H9 (cell line): ENCODE measurements around the gene TMEM108. TPM values are rescaled to one million over a fixed set of nuclear protein-coding genes. Genes with fewer than 3 reads are reported as not detected.

Source experiments
- DNase-seq: peaks from one replicate; pipeline ENCODE4 v3.0.0-alpha.2; 2017
- H2AFZ ChIP-seq: one replicate; pipeline ENCODE4 v1.6.1; 2013; ENCODE audit warnings: mild to moderate bottlenecking, low read length, control low read depth, moderate library complexity
- H2AK5ac ChIP-seq: 2 replicates; pipeline ENCODE4 v1.6.1; 2013; ENCODE audit warnings: low read length, control low read depth, mixed read lengths; ENCODE audit not compliant: insufficient read length
- H2BK120ac ChIP-seq: one replicate; pipeline ENCODE4 v1.6.1; 2013; ENCODE audit warnings: low read depth, mild to moderate bottlenecking, low read length, control low read depth, inconsistent platforms; ENCODE audit not compliant: poor library complexity, severe bottlenecking
- H2BK12ac ChIP-seq: 2 replicates; pipeline ENCODE4 v1.6.1; 2013; ENCODE audit warnings: low read length, control low read depth, mixed read lengths, low read depth; ENCODE audit not compliant: insufficient read length
- H2BK15ac ChIP-seq: 2 replicates; pipeline ENCODE4 v1.6.1; 2013; ENCODE audit warnings: low read depth, low read length, control low read depth
- H2BK20ac ChIP-seq: one replicate; pipeline ENCODE4 v1.6.1; 2013; ENCODE audit warnings: low read depth, mild to moderate bottlenecking, low read length, control low read depth, inconsistent platforms; ENCODE audit not compliant: poor library complexity, severe bottlenecking
- H2BK5ac ChIP-seq: 2 replicates; pipeline ENCODE4 v1.6.1; 2013; ENCODE audit warnings: low read length, control low read depth, mixed read lengths; ENCODE audit not compliant: insufficient read length
- H3K14ac ChIP-seq: 2 replicates; pipeline ENCODE4 v1.6.1; 2013; ENCODE audit warnings: low read length, control low read depth; ENCODE audit not compliant: insufficient read depth
- H3K18ac ChIP-seq: 2 replicates; pipeline ENCODE4 v1.6.1; 2013; ENCODE audit warnings: low read depth, mild to moderate bottlenecking, mixed read lengths, low read length, control low read depth; ENCODE audit not compliant: insufficient read length
- H3K23ac ChIP-seq: 2 replicates; pipeline ENCODE4 v1.6.1; 2013; ENCODE audit warnings: low read length, control low read depth, mixed read lengths, low read depth; ENCODE audit not compliant: insufficient read length
- H3K23me2 ChIP-seq: 2 replicates; pipeline ENCODE4 v1.6.1; 2013; ENCODE audit warnings: low read depth, mild to moderate bottlenecking, mixed read lengths, low read length, control low read depth; ENCODE audit not compliant: insufficient read length, poor library complexity, severe bottlenecking
- H3K27ac ChIP-seq: 2 replicates; pipeline ENCODE4 v1.5.1; 2013; ENCODE audit warnings: low read length, control low read depth, mixed read lengths, low read depth; ENCODE audit not compliant: insufficient read length
- H3K27me3 ChIP-seq: 2 replicates; pipeline ENCODE4 v1.6.1; 2013; ENCODE audit warnings: low read length, control low read depth, inconsistent platforms; ENCODE audit not compliant: insufficient read depth
- H3K4ac ChIP-seq: 2 replicates; pipeline ENCODE4 v1.6.1; 2013; ENCODE audit warnings: low read depth, mild to moderate bottlenecking, control low read depth, inconsistent platforms, low read length, moderate library complexity
- H3K4me1 ChIP-seq: 2 replicates; pipeline ENCODE4 v1.6.1; 2013; ENCODE audit warnings: low read length, control low read depth, inconsistent platforms; ENCODE audit not compliant: insufficient read depth
- H3K4me2 ChIP-seq: 2 replicates; pipeline ENCODE4 v1.6.1; 2013; ENCODE audit warnings: low read length, control low read depth, mixed read lengths; ENCODE audit not compliant: insufficient read length, insufficient read depth
- H3K56ac ChIP-seq: 2 replicates; pipeline ENCODE4 v1.6.1; 2013; ENCODE audit warnings: low read depth, mild to moderate bottlenecking, mixed read lengths, low read length, control low read depth; ENCODE audit not compliant: insufficient read length
- H3K79me1 ChIP-seq: 2 replicates; pipeline ENCODE4 v1.6.1; 2013; ENCODE audit warnings: low read depth, mild to moderate bottlenecking, moderate library complexity, low read length, control low read depth, inconsistent platforms; ENCODE audit not compliant: insufficient read depth, poor library complexity, severe bottlenecking
- H3K79me2 ChIP-seq: 2 replicates; pipeline ENCODE4 v1.6.1; 2013; ENCODE audit warnings: low read length, control low read depth, inconsistent platforms; ENCODE audit not compliant: insufficient read depth
- H3K9ac ChIP-seq: 2 replicates; pipeline ENCODE4 v1.6.1; 2013; ENCODE audit warnings: low read length, control low read depth, mixed read lengths; ENCODE audit not compliant: insufficient read length; ENCODE audit errors: extremely low read depth
- H3K9me3 ChIP-seq: one replicate; pipeline ENCODE4 v1.6.1; 2013; ENCODE audit warnings: low read depth, low read length, inconsistent platforms; ENCODE audit not compliant: control insufficient read depth
- H3T11ph ChIP-seq: one replicate; pipeline ENCODE4 v1.6.1; 2013; ENCODE audit warnings: mild to moderate bottlenecking, low read length, control low read depth, inconsistent platforms
- H4K20me1 ChIP-seq: one replicate; pipeline ENCODE4 v1.6.1; 2013; ENCODE audit not compliant: control insufficient read depth, insufficient read length, insufficient read depth
- H4K5ac ChIP-seq: 2 replicates; pipeline ENCODE4 v1.6.1; 2013; ENCODE audit warnings: low read depth, mild to moderate bottlenecking, mixed read lengths, low read length, control low read depth; ENCODE audit not compliant: insufficient read length
- H4K8ac ChIP-seq: replicated peaks from 2 replicates; pipeline ENCODE4 v1.6.1; 2013; ENCODE audit warnings: low read length, control low read depth, mixed read lengths, low read depth; ENCODE audit not compliant: insufficient read length
- H4K91ac ChIP-seq: 2 replicates; pipeline ENCODE4 v1.6.1; 2013; ENCODE audit warnings: low read depth, mild to moderate bottlenecking, moderate library complexity, mixed read lengths, low read length, control low read depth; ENCODE audit not compliant: insufficient read length
- H3K27ac Mint-ChIP-seq, 3 experiments: 2 replicates in 2 of 3; 3 replicates in 1 of 3; pipeline ENCODE4 v1.8.0; 2020 to 2021; ENCODE audit warnings: mixed read lengths in 3 of 3, mild to moderate bottlenecking in 1 of 3, moderate library complexity in 1 of 3
- H3K27me3 Mint-ChIP-seq: 2 replicates; pipeline ENCODE4 v1.8.0; 2021; ENCODE audit warnings: low read depth, mild to moderate bottlenecking, moderate library complexity, mixed read lengths
- H3K36me3 Mint-ChIP-seq, 3 experiments: 2 replicates in 2 of 3; 3 replicates in 1 of 3; pipeline ENCODE4 v1.8.0; 2020 to 2021; ENCODE audit warnings: low read depth in 3 of 3, mixed read lengths in 3 of 3; ENCODE audit not compliant: insufficient read depth in 1 of 3
- H3K4me1 Mint-ChIP-seq, 2 experiments: 2 replicates each; pipeline ENCODE4 v1.8.0; 2020; ENCODE audit warnings: mixed read lengths in 2 of 2
- H3K4me3 Mint-ChIP-seq, 2 experiments: 2 replicates in 1 of 2; 3 replicates in 1 of 2; pipeline ENCODE4 v1.8.0; 2020 to 2021; ENCODE audit warnings: mild to moderate bottlenecking in 2 of 2, mixed read lengths in 2 of 2, moderate library complexity in 1 of 2
- H3K9me3 Mint-ChIP-seq, 2 experiments: 2 replicates in 1 of 2; 3 replicates in 1 of 2; pipeline ENCODE4 v1.8.0; 2020; ENCODE audit warnings: mild to moderate bottlenecking in 2 of 2, mixed read lengths in 2 of 2, moderate library complexity in 1 of 2
- WGBS: extraction: QIAGEN DNeasy Blood & Tissue Kit; methylation state at CpG from one replicate; pipeline ENCODE4 v1.1.7; 2013; ENCODE audit warnings: missing lambda C conversion rate, low lambda C conversion rate, mixed read lengths; ENCODE audit not compliant: insufficient read length; ENCODE audit errors: extremely low coverage; 5-methylcytosine and 5-hydroxymethylcytosine counted together
- total RNA-seq: library from RNA; stranded (reverse); gene quantifications from 2 replicates; pipeline ENCODE4 v1.2.1, GENCODE V29; 2021
- TF ChIP-seq, protein P1 (sequence below): fragments of 200-600 bp; sonication (generic); conservative IDR thresholded peaks from 3 replicates; pipeline ENCODE4 v1.8.0; 2021; ENCODE audit warnings: antibody characterized with exemption, mild to moderate bottlenecking

Gene TMEM108
- total RNA-seq, 1 experiment from 2014 or later, result 5.0 TPM

DNA sequence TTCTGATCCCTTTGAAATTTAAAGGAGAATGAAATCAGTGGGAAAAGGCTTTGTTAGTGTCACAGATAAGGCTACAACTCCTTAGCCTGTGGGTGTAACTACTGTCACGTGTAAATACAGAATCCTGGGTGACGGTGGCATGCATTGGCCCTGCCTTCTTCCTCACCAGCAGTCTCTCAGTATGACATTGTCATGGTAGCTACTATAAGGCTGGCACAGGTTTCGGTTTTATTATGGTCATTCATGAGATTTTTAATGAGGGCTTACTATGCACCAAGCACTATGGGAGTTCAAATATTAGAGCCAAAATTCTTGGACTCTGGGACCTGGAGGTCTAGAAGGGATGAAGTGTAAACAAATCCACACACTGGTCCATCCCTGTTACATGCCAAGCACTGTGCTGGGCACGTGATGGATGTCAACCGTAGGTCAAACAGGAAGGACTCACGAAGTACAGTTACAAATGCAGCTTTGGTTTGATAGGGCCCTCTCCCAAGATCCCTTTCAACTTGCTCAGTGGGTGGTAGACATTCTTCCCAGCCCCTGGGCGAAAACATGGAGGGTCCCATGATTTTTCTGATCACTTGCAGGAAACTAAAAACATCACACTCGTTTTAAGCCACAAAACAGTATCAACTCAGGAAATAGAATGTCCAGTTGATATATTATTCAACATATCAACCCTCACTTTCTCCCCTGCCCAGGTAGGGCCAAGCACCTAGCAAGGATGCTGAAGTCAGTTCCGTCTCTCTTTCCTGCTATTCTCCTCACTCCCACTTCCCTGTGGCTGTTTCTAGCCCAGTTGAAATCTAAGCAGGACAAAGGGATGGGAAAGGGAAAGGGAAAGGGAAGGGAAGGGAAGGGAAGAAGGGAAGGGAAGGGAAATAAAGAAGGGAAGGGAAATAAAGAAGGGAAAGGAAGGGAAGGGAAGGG, 387.0 kb downstream of the TMEM108 start:
- Histone ChIP-seq H2BK15ac (no peak overlapping the region), H2BK20ac (no peak overlapping the region), H3K4me2 (no peak overlapping the region), H4K91ac (no peak overlapping the region), H3K18ac (no peak overlapping the region), H2AFZ (no peak overlapping the region), H3K56ac (no peak overlapping the region), H2BK12ac (no peak overlapping the region), H3K14ac (no peak overlapping the region), H3K27ac (no peak overlapping the region), H4K5ac (no peak overlapping the region), H3K79me1 (no peaks in the 10 kb centered on the region), H2AK5ac (no peak overlapping the region), H2BK5ac (no peak overlapping the region), H4K20me1 (no peaks in the 10 kb centered on the region), H3T11ph (no peak overlapping the region), H4K8ac (no peak overlapping the region), H3K79me2 (no peaks in the 10 kb centered on the region), H3K4ac (no peak overlapping the region), H2BK120ac (no peak overlapping the region), H3K27me3 (no peaks in the 10 kb centered on the region), H3K4me1 (no peaks in the 10 kb centered on the region), H3K23me2 (no peaks in the 10 kb centered on the region), H3K9ac (no peak overlapping the region), H3K23ac (no peak overlapping the region), H3K9me3 (no peaks in the 10 kb centered on the region)
- Mint-ChIP-seq H3K27me3 (no peaks in the 10 kb centered on the region; the same call in none of the 2 replicates), H3K27ac (no peak overlapping the region; a peak in 1 of 7 replicates), H3K9me3 (no peaks in the 10 kb centered on the region; a peak in 1 of 5 replicates), H3K4me1 (peaks cover 10 to 19% of the 10 kb centered on the region in 2 experiments), H3K36me3 (no peaks in the 10 kb centered on the region), H3K4me3 (no peak overlapping the region)
- WGBS, result no CpG with 5 or more reads among the region's 9 CpGs
- TF ChIP-seq, protein P1, sequence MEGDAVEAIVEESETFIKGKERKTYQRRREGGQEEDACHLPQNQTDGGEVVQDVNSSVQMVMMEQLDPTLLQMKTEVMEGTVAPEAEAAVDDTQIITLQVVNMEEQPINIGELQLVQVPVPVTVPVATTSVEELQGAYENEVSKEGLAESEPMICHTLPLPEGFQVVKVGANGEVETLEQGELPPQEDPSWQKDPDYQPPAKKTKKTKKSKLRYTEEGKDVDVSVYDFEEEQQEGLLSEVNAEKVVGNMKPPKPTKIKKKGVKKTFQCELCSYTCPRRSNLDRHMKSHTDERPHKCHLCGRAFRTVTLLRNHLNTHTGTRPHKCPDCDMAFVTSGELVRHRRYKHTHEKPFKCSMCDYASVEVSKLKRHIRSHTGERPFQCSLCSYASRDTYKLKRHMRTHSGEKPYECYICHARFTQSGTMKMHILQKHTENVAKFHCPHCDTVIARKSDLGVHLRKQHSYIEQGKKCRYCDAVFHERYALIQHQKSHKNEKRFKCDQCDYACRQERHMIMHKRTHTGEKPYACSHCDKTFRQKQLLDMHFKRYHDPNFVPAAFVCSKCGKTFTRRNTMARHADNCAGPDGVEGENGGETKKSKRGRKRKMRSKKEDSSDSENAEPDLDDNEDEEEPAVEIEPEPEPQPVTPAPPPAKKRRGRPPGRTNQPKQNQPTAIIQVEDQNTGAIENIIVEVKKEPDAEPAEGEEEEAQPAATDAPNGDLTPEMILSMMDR, result no peak
- DNase-seq, result no peak
